Fibroblast of skin of left biceps (primary cell): ENCODE measurements around the gene OGA.

ENCODE experiments used
- DNase-seq, 2 experiments: peaks; one replicate each; pipeline ENCODE4 v3.0.0-alpha.2; 2013; ENCODE audit warnings: low read depth in 2 of 2

Gene OGA

GRCh38 chr10:101759309-101760247 lies 58.7 kb downstream of the OGA start:
- no peak for DNase-seq

GRCh38 chr10:101758858-101759257 lies 59.4 kb downstream of the OGA start:
- DNase-seq, result no peak

GRCh38 chr10:101752241-101752640 lies 66.0 kb downstream of the OGA start:
- no peak for DNase-seq

- DNase-seq, result no peak
Measured at GRCh38 chr10:101749047-101750016, 68.9 kb downstream of the OGA start.

- DNase-seq, result no peak
Measured at GRCh38 chr10:101748496-101748895, 69.7 kb downstream of the OGA start.

GRCh38 chr10:101745074-101745696 lies 73.1 kb downstream of the OGA start:
- DNase-seq, result no peak

- DNase-seq, result no peak
Measured at GRCh38 chr10:101744267-101744666, 74.0 kb downstream of the OGA start.

- DNase-seq, result no peak
Measured at GRCh38 chr10:101741938-101742337, 76.3 kb downstream of the OGA start.

GRCh38 chr10:101736666-101737065 lies 81.6 kb downstream of the OGA start:
- no peak for DNase-seq
